Stimulated activated CD4-positive, alpha-beta T cell treated with anti-CD3 and anti-CD28 coated beads, Interleukin-2, amount 100 ng/mL, for 24 hours (primary cell): ENCODE results near the gene GRB2.

Experiments
- DNase-seq, 2 donors: peaks; one replicate each; pipeline ENCODE4 v3.0.0-alpha.2; 2020

Gene GRB2

DNA sequence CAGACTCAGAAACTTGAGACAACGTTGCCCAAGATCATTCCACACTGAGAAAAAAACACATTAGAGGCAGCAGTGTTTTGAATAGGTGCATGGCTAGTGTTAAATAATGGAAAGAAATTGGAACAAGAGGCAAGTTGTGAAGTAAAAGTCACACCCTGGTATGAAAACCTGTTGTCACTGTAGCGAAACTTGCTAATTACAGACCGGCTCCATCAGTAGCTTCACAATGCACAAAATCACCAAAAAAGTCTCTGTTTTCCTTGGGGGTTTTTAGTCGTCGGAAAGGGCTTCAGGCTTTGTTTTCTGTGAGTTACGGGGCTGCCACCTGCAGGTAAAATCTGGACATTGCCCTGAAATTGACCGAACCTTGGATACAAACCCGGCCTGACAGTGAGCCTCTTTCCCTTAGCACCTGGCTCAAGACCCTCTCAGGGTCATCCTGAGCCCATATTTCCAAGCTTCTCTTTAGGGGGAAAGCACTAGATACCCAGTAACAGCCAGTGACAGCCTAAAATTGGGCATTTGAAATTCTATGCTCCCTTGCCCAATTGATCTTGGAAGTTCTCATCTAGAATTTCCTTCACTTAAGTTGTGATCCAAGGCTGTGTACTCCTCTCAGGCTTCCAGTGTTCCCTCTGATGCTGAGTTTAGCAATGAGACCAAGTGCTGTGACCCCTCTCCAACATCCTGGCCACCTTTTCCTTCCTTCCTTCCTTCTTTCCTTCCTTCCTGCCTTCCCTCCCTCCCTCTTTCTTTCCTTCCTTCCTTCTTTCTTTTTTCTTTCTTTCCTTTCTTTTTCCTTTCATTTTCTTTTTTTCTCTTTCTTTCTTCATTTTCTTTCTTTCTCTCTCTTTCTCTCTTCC is 7.2 kb upstream of the GRB2 start:
- peak; percentile 74 to 78 for DNase-seq

DNA sequence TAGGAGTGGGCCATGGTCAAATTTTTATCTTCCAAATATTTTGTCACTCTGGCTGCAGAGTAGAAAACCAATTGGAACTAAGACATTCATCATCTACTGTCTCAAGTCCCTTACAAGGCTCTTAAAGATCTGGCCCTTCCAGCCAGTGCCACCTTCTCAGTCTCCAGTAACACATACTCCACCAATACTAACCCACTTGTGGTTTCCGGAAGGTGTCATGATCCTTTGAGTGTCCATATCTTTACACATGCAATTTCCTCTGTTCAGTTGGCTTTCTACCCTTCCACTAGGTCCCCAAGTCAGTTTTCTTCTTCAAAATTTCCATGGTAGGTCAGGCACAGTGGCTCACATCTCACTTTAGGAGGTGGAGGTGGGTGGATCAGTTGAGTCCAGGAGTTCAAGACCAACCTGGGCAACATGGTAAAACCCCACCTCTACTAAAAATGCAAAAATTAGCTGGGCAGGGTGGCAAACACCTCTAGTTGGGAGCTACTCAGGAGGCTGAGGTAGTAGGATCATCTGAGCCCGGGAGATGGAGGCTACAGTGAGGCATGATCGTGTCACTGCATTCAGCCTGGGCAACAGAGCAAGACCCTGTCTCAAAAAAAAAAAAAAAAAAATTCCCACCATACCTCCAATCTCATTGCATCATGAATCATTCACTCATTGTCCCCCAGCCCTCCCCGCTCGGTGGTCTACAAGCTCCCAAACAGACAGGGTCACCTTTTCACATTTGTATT is 6.0 kb upstream of the GRB2 start:
- no peak for DNase-seq

DNA sequence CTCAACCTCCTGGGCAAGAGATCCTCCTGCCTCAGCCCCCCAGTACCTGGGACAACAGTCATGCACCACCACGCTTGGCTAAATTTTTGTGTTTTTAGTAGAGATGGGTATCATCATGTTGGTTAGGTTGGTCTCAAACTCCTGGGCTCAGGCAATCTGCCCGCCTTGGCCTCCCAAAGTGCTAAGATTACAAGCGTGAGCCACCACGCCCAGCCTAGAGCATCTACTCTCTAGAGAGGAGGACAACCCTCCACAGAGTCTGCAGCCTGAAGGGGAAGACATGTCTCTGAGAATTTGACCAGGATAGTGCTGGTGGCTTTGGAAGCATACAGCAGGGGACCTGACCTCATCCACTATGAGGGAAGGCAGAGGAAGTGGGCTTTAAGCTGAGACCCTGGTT is 4.7 kb upstream of the GRB2 start:
- no peak for DNase-seq

DNA sequence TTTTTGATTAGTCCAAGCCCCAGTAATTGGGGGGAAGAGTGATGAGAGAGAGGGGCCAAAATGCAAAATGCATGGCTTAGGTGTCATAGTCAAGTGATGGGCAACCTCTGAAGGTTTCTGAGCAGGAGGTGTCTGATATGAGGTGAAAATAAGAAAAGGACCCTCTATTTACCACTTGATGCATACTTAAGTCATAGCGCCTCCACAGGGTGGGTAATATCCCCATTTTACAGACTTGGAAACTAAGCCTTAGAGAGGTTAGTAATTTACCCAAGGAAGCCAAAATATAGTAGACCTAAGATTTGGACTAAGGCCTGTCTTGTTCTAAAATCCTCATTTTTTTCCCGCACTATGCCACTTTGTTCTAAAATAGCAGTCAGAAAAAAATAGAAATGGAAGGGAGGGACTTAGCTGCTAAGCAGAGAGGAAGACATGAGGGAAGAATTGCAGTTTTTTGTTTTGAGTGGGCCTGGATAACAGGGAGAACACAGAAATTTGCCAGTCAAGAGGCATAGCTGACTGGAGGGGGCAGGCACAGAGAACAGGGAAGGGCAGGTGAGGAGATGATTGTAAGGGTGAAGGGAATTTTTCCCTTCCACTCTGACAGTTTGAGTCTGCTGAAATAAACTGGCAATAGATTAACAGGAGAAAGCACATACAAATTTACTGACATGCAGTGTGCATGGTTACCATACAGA is 2.3 kb upstream of the GRB2 start:
- no peak for DNase-seq

DNA sequence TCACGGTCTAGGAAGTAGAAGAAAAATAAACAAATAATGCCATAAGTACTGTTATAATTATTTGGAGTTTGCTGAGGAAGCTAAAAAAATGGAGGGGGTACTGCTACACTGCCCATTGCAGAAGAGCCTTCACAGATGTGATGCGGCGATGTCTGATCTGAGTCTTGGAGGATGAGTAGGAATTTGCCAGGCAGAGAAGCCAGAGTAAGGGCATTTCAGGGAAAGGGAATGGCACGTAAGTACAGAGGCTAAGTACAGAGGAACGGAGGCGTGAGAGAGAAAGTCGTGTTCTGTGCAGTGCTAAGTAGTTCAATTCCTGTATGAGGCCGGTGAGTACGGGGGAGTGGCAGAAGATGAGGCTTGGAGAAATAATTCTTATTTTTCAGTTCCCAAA is 741 bp upstream of the GRB2 start:
- no peak for DNase-seq

DNA sequence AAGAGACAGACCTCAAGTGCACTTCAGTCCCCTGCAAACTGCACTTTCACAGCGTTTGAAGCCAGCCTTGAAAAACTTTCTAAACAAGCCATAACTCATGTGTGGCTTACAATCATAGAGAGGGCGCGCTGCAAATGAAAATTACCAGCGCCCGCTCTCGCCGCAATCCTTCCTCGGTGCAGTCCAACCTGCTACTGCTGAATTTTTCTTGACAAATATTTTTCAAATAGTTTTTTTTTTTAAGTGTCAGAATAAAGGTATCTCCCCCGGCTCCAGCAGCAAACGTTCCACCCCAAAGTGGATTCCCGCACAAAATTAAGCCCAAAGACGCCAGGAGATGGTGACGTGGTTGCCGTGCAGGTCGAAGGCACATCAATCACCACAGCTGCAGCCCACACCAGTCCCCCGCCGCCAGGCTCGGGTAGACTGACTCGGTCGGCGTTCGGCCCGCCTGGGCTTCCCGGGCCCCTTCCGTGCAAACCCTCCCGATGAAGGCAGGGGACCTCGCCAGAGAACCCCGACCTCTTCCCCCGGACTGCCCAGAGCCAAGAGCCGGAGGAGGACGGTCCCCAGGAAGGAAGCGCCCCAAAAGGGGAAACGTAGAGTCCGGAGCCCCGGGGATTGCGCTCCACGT is 630 bp downstream of the GRB2 start:
- peak; percentile 64 to 65 for DNase-seq

- DNase-seq, result peak; percentile 48 to 55
Observed at GRCh38 chr17:75404223-75404730, 1.2 kb downstream of the GRB2 start.

DNA sequence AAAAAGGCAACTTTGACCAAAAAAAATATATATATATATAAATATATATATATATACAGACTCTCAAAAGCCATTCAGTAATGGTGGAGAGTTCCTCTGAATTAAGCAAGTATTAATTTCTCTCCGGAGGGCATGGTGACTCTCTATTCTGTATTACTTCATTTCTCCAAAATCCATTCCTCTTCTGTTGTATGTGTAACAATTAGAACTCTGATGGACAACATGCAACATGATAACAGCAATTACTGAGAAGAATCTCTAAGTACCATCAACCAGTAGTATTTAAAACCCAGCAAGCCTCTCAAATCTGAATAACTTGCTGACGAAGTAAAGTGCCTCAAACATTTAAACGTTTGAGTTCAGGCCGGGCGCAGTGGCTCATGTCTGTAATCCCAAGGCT is 2.3 kb downstream of the GRB2 start:
- no peak for DNase-seq

- no peak for DNase-seq
Observed at GRCh38 chr17:75402026-75402425, 3.5 kb downstream of the GRB2 start.

DNA sequence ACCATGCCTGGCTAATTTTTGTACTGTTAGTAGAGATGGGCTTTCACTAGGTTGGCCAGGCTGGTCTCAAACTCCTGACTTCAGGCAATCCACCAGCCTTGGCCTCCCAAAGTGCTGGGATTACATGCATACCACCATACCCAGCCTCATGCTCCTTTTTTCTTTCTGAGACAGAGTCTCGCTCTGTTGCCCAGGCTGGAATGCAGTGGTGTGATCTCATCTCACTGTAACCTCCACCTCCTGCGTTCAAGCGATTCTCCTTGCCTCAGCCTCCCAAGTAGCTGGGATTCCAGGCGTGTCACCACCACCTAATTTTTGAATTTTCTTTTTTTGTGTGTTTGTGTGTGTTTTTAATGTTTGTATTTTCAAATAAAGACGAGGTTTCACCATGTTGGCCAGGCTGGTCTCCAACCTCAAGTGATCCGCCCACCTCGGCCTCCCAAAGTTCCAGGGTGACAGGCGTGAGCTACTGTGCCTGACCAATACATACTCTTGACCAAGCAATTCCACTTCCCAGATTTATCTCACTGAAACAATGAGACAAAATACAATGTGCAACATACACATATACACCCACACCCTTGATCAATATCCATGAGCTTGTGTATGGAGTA is 5.0 kb downstream of the GRB2 start:
- no peak for DNase-seq

GRCh38 chr17:75398279-75398678 is 7.2 kb downstream of the GRB2 start:
- no peak for DNase-seq

DNA sequence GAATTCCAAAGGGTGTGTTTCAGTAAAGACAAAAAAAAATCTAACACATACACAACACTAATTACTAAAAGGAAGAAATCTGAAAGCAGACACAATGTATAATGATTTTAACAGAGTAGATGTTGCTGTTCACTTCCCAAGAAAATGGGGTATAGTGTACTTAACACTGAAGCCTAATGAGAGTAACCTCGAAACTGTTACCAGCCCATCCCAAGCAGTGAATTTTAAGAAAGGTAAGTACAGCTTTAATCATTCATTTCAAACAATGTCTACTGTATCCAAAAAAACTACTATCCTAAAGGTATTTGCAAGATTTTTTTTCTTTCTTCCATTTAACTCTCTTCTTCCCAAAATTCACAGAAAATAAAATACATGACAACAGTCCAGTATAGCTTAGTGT is 8.3 kb downstream of the GRB2 start:
- no peak for DNase-seq

GRCh38 chr17:75396796-75397195 is 8.7 kb downstream of the GRB2 start:
- no peak for DNase-seq

- no peak for DNase-seq
Observed at GRCh38 chr17:75396025-75396424, 9.5 kb downstream of the GRB2 start.

- DNase-seq, result no peak
Observed at GRCh38 chr17:75394332-75394918, 11.1 kb downstream of the GRB2 start.

DNA sequence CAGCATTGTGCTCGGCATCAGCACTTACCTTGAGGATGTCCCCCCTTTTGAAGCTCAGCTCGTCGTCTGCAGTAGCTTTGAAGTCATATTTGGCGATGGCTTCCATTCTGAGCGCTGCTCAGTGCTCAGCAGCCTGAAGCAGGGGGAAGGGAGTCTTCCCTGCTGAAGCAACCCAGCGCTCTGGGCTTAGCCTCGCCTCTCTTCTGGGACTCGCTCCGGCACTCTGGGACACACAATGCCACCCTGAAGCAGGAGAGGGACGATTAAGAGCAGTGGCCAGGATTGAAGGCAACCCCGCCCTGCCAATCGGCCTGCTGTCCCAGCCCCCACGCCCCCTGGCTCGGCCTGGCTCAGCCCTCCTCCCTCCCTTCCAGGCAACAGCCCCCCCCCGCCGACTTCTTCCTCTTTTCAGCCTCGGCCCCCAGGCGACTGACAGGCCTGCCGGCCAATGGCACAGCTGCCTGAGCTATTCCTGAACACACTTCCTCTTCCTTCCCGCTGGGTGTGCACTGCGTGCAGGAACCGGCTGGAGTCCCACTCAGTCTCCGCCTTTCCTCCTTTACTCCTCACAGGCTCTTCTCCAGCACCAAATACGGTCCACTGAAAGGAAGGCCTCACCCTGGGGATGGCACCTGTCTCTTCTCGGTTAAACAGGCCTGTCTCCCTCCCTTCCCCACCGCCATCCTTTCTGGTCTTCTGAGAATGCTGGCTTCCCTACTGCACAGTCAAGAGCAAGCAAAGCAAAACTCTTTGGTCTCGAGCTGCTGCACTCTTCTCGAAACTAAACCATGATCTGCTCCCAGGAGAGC is 11.8 kb downstream of the GRB2 start:
- peak; percentile 84 to 86 for DNase-seq

- no peak for DNase-seq
Observed at GRCh38 chr17:75392559-75392958, 12.9 kb downstream of the GRB2 start.

GRCh38 chr17:75390982-75391381 is 14.5 kb downstream of the GRB2 start:
- no peak for DNase-seq

DNA sequence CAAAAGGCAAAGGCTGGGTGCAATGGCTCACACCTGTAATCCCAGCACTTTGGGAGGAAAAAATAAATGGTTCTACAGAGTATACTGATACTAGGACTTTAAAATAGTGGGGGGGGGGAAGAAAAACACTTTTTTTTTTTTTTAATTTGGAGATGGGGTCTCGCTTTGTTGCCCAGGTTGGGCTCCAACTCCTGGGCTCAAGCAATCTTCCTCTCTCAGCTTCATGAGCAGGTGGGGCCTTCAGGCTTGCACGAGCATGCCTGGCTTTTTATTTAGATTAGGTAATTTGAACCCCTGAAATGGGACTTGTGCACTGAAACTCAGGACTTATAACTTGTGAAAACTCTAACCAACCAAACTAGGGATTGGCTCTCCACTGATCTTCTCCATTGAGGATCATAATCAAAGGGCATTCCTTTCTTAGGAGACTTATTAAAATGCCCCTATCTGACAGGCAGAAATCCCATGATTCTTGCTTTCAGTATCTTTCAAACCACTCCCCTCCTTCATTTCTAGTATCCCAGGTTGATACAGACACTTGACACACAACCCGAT is 16.9 kb downstream of the GRB2 start:
- DNase-seq, result no peak

GRCh38 chr17:75387771-75388170 is 17.7 kb downstream of the GRB2 start:
- no peak for DNase-seq

DNA sequence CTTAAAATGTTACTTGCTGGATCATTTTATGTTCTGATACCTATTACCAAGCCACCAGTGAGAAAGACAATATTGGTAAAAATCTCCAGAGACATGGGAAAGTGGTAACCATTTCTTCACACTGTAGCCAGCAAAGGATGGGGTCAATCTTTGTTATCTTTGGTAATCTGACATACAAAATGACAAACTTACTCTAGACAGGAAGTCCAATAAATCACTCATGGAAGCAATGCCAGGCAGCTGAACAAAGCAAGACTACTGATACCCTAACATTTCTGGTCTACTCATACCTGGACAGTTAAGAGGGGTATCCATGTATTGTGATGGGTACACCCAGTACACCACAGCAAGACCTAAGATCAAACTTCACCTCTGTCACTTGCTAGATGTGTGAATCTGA is 19.0 kb downstream of the GRB2 start:
- DNase-seq, result no peak
